Suprapubic skin (tissue), 4 donors: Measurements from ENCODE around the gene ECM1. TPM values are rescaled to one million over a fixed set of nuclear protein-coding genes. Genes with fewer than 3 reads are reported as not detected.
A peak's percentile ranks its signal among the peaks of the same experiment; 100 is the strongest.

Experiments used
- DNase-seq, 2 donors: peaks; one replicate each; pipeline ENCODE4 v3.0.0-alpha.2; 2019; ENCODE audit warnings: low spot score in 2 of 2
- H3K27ac ChIP-seq: fragments of 200-600 bp; sonication (generic); one replicate; pipeline ENCODE4 v1.5.1; 2019
- H3K27me3 ChIP-seq: fragments of 200-600 bp; sonication (generic); one replicate; pipeline ENCODE4 v1.5.1; 2019
- H3K36me3 ChIP-seq: fragments of 200-600 bp; sonication (generic); one replicate; pipeline ENCODE4 v1.5.1; 2019
- H3K4me1 ChIP-seq: fragments of 200-600 bp; sonication (generic); one replicate; pipeline ENCODE4 v1.5.1; 2019
- H3K4me3 ChIP-seq: fragments of 200-600 bp; sonication (generic); one replicate; pipeline ENCODE4 v1.5.1; 2019; ENCODE audit warnings: mild to moderate bottlenecking
- H3K9me3 ChIP-seq: fragments of 200-600 bp; sonication (generic); one replicate; pipeline ENCODE4 v1.5.1; 2019
- EP300 ChIP-seq: sonication (generic); formaldehyde crosslinking; IDR thresholded peaks from one replicate; pipeline ENCODE4 v1.6.1; 2017; ENCODE audit warnings: antibody characterized with exemption
- POLR2A ChIP-seq, 2 donors: fragments of 450-650 bp; IDR thresholded peaks; one replicate each; pipeline ENCODE4 v1.6.1; 2017; ENCODE audit warnings: antibody characterized with exemption in 2 of 2, mild to moderate bottlenecking in 2 of 2, moderate library complexity in 2 of 2
- POLR2AphosphoS5 ChIP-seq, 3 donors: sonication (generic); formaldehyde crosslinking; IDR thresholded peaks; one replicate each; pipeline ENCODE4 v1.6.1; 2017; ENCODE audit warnings: antibody characterized with exemption in 3 of 3
- WGBS: methylation state at CpG from one replicate; pipeline ENCODE4 v1.1.5; 2018; 5-methylcytosine and 5-hydroxymethylcytosine counted together
- total RNA-seq, 4 donors: library from RNA; depleted of rRNA; stranded (reverse); fragments of >200 nt; gene quantifications; one replicate each; pipeline ENCODE4 v1.1.0, GENCODE V29; 2016
- TF ChIP-seq, protein P1 (sequence below), 2 donors: fragments of 200-600 bp in 1 of 2; fragments of 450-650 bp in 1 of 2; sonication (generic) in 1 of 2; IDR thresholded peaks; one replicate each; pipeline ENCODE4 v1.5.1; 2016 to 2019; ENCODE audit warnings: antibody characterized with exemption in 2 of 2, mild to moderate bottlenecking in 1 of 2, moderate library complexity in 1 of 2

Gene ECM1
- total RNA-seq, 4 donors from 2014 or later, result 20.8 to 60.7 (median 44.1) TPM

DNA sequence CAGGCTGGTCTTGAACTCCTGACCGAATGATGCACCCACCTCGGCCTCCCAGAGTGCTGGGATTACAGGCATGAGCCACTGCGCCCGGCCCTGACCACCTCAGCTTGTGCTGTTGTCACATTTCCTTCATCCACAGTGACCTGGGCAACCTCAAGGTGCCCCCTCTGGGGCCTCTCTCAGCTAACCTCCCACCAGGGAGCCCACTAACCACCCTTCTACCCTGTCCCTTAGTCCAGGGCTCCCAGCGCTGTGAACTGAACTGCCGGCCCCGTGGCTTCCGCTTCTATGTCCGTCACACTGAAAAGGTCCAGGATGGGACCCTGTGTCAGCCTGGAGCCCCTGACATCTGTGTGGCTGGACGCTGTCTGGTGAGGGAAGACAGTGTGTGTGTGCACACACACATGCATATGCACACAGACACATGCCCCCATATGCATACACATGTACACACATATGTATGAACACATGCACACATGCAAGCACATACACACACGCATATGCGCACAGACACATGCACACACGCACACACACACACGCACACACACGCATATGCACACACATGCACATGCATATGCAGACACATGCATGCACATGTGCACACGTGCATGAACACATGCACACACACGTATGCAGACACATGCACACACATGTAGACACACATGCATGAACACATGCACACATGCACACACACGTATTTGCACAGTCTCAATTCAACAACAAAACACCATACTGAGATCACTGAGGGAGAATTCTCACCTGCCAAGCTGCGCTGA lies 47.5 kb downstream of the ECM1 start:
- WGBS, result 93% methylated on average over 15 of the region's 19 CpGs
- H3K4me3 ChIP-seq, result no peak overlapping the region
- no peak for DNase-seq
- H3K9me3 ChIP-seq, result no peaks in the 10 kb centered on the region
- no peak overlapping the region for H3K27ac ChIP-seq
- no peaks in the 10 kb centered on the region for H3K27me3 ChIP-seq
- H3K36me3 ChIP-seq, result peaks cover 32% of the 10 kb centered on the region
- TF ChIP-seq POLR2A (IDR thresholded peaks at IDR 0.05), result no peak
- TF ChIP-seq POLR2AphosphoS5 (IDR thresholded peaks at IDR 0.05), result no peak
- TF ChIP-seq, protein P1, sequence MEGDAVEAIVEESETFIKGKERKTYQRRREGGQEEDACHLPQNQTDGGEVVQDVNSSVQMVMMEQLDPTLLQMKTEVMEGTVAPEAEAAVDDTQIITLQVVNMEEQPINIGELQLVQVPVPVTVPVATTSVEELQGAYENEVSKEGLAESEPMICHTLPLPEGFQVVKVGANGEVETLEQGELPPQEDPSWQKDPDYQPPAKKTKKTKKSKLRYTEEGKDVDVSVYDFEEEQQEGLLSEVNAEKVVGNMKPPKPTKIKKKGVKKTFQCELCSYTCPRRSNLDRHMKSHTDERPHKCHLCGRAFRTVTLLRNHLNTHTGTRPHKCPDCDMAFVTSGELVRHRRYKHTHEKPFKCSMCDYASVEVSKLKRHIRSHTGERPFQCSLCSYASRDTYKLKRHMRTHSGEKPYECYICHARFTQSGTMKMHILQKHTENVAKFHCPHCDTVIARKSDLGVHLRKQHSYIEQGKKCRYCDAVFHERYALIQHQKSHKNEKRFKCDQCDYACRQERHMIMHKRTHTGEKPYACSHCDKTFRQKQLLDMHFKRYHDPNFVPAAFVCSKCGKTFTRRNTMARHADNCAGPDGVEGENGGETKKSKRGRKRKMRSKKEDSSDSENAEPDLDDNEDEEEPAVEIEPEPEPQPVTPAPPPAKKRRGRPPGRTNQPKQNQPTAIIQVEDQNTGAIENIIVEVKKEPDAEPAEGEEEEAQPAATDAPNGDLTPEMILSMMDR (IDR thresholded peaks at IDR 0.05), result no peak
- TF ChIP-seq EP300, result no peak
- H3K4me1 ChIP-seq, result peaks cover 67% of the 10 kb centered on the region

DNA sequence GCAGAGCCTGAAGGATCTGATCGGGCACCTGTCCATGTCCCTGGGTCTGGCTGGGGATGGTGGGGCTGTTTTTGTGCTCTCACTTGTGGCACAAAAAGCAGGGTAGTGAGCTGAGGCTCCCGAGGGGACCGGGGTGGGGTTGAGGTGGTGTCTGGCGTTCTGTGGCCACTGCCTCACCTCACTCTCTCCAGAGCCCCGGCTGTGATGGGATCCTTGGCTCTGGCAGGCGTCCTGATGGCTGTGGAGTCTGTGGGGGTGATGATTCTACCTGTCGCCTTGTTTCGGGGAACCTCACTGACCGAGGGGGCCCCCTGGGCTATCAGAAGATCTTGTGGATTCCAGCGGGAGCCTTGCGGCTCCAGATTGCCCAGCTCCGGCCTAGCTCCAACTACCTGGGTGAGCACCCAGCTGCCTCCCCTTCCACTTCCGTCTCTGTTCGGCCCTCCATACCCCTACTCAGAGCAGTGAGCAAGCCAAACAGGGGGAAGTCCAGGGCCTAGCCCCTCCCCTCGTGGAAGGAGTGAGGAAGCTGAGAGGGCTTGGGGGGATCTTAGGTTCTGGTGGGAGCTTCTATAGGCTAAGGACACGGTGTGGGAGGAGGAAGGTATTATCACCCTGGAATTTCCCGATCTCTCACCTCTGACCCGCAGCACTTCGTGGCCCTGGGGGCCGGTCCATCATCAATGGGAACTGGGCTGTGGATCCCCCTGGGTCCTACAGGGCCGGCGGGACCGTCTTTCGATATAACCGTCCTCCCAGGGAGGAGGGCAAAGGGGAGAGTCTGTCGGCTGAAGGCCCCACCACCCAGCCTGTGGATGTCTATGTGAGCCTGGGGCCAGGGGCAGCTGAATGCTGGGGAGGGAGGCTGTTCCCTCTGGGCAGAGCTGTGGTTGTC lies 48.3 kb downstream of the ECM1 start:
- H3K9me3 ChIP-seq, result no peaks in the 10 kb centered on the region
- DNase-seq, result no peak
- no peaks in the 10 kb centered on the region for H3K27me3 ChIP-seq
- 79% methylated on average over 11 of the region's 26 CpGs for WGBS
- peaks cover 32% of the 10 kb centered on the region for H3K36me3 ChIP-seq
- H3K27ac ChIP-seq, result no peak overlapping the region
- H3K4me3 ChIP-seq, result no peak overlapping the region
- TF ChIP-seq EP300, result no peak
- no peak for TF ChIP-seq POLR2A (IDR thresholded peaks at IDR 0.05)
- no peak for TF ChIP-seq POLR2AphosphoS5 (IDR thresholded peaks at IDR 0.05)
- TF ChIP-seq, protein P1 (IDR thresholded peaks at IDR 0.05), result no peak
- peaks cover 63% of the 10 kb centered on the region for H3K4me1 ChIP-seq

DNA sequence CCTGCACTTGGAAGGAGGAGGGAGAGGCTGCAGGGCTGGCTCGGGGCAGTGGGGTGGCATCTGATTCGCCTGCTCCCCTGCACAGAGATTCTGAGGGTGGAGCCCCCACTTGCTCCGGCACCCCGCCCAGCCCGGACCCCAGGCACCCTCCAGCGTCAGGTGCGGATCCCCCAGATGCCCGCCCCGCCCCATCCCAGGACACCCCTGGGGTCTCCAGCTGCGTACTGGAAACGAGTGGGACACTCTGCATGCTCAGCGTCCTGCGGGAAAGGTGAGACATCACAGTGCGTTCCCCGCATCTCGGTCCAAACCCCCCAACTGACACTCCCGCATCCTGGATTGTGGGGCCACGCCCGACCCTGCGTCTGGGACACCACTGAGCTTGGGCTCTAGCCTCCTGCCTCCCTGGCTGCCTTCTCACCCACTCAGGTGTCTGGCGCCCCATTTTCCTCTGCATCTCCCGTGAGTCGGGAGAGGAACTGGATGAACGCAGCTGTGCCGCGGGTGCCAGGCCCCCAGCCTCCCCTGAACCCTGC lies 49.2 kb downstream of the ECM1 start:
- H3K9me3 ChIP-seq, result no peaks in the 10 kb centered on the region
- peaks cover 32% of the 10 kb centered on the region for H3K36me3 ChIP-seq
- DNase-seq, result no peak
- WGBS, result 83% methylated on average over 23 of the region's 26 CpGs
- H3K27ac ChIP-seq, result no peak overlapping the region
- no peak overlapping the region for H3K4me3 ChIP-seq
- no peaks in the 10 kb centered on the region for H3K27me3 ChIP-seq
- TF ChIP-seq POLR2AphosphoS5 (IDR thresholded peaks at IDR 0.05) (no peak), EP300 (no peak), POLR2A (IDR thresholded peaks at IDR 0.05) (no peak)
- TF ChIP-seq, protein P1 (IDR thresholded peaks at IDR 0.05), result no peak
- H3K4me1 ChIP-seq, result peaks cover 55% of the 10 kb centered on the region

GRCh38 chr1:150557813-150558212 lies 49.9 kb downstream of the ECM1 start:
- Histone ChIP-seq H3K36me3 (peaks cover 32% of the 10 kb centered on the region), H3K27me3 (no peaks in the 10 kb centered on the region), H3K27ac (no peak overlapping the region), H3K9me3 (no peaks in the 10 kb centered on the region), H3K4me1 (peaks cover 55% of the 10 kb centered on the region), H3K4me3 (no peak overlapping the region)
- DNase-seq, result no peak
- TF ChIP-seq, protein P1 (IDR thresholded peaks at IDR 0.05), result no peak
- TF ChIP-seq POLR2AphosphoS5 (IDR thresholded peaks at IDR 0.05), result no peak
- TF ChIP-seq POLR2A (IDR thresholded peaks at IDR 0.05), result no peak
- no peak for TF ChIP-seq EP300
- 88% methylated on average over 14 of the region's 15 CpGs for WGBS

- peak overlapping the region; percentile 100 for H3K27ac ChIP-seq
- 80% methylated on average over 13 of the region's 15 CpGs for WGBS
- no peak for DNase-seq
- H3K36me3 ChIP-seq, result peaks cover 32% of the 10 kb centered on the region
- H3K9me3 ChIP-seq, result no peaks in the 10 kb centered on the region
- peaks cover 55% of the 10 kb centered on the region for H3K4me1 ChIP-seq
- no peaks in the 10 kb centered on the region for H3K27me3 ChIP-seq
- TF ChIP-seq, protein P1 (IDR thresholded peaks at IDR 0.05), result no peak
- TF ChIP-seq POLR2A (IDR thresholded peaks at IDR 0.05) (no peak), EP300 (no peak)
- peak overlapping the region; percentile 21 for H3K4me3 ChIP-seq
Observed at GRCh38 chr1:150558303-150558704, 50.4 kb downstream of the ECM1 start.
